ENCODE measurements around the gene BCL2L14.

Gene BCL2L14

GRCh38 chr12:12054993-12055392 lies 15.7 kb upstream of the BCL2L14 start:
- no peak for DNase-seq (ENCODE audit: low read depth)

GRCh38 chr12:12056951-12057350 lies 13.8 kb upstream of the BCL2L14 start:
- no peak for DNase-seq (ENCODE audit: low read depth)

- no peak for DNase-seq (ENCODE audit: low read depth)
These were observed 6.1 kb upstream of the BCL2L14 start for GRCh38 chr12:12064596-12064995.

GRCh38 chr12:12068751-12069150 lies 2.0 kb upstream of the BCL2L14 start:
- no peak for DNase-seq (ENCODE audit: low read depth)

- DNase-seq (ENCODE audit: low read depth): no peak
These were observed 754 bp upstream of the BCL2L14 start for GRCh38 chr12:12069821-12070548.

- no peak for DNase-seq (ENCODE audit: low read depth)
These were observed 1.5 kb downstream of the BCL2L14 start for GRCh38 chr12:12072064-12072760.

GRCh38 chr12:12079291-12079690 lies 8.6 kb downstream of the BCL2L14 start:
- no peak for DNase-seq (ENCODE audit: low read depth)

GRCh38 chr12:12081836-12082497 lies 11.2 kb downstream of the BCL2L14 start:
- DNase-seq (ENCODE audit: low read depth): no peak

- DNase-seq (ENCODE audit: low read depth): no peak
These were observed 12.9 kb downstream of the BCL2L14 start for GRCh38 chr12:12083688-12084087.

- DNase-seq (ENCODE audit: low read depth): no peak
These were observed 15.6 kb downstream of the BCL2L14 start for GRCh38 chr12:12086362-12086761.

- no peak for DNase-seq (ENCODE audit: low read depth)
These were observed 16.4 kb downstream of the BCL2L14 start for GRCh38 chr12:12086973-12087692.

- DNase-seq (ENCODE audit: low read depth): no peak
These were observed 16.9 kb downstream of the BCL2L14 start for GRCh38 chr12:12087693-12088034.

- DNase-seq (ENCODE audit: low read depth): no peak
These were observed 17.4 kb downstream of the BCL2L14 start for GRCh38 chr12:12088147-12088546.

GRCh38 chr12:12088761-12089160 lies 18.0 kb downstream of the BCL2L14 start:
- DNase-seq (ENCODE audit: low read depth): no peak

- DNase-seq (ENCODE audit: low read depth): no peak
These were observed 20.3 kb downstream of the BCL2L14 start for GRCh38 chr12:12091071-12091470.

- DNase-seq (ENCODE audit: low read depth): no peak
These were observed 21.4 kb downstream of the BCL2L14 start for GRCh38 chr12:12091977-12092663.

- no peak for DNase-seq (ENCODE audit: low read depth)
These were observed 23.7 kb downstream of the BCL2L14 start for GRCh38 chr12:12094481-12094880.

- no peak for DNase-seq (ENCODE audit: low read depth)
These were observed 24.3 kb downstream of the BCL2L14 start for GRCh38 chr12:12095021-12095420.

- no peak for DNase-seq (ENCODE audit: low read depth)
These were observed 27.4 kb downstream of the BCL2L14 start for GRCh38 chr12:12097891-12098690.

GRCh38 chr12:12098691-12099015 lies 27.9 kb downstream of the BCL2L14 start:
- DNase-seq (ENCODE audit: low read depth): no peak

GRCh38 chr12:12099102-12099501 lies 28.4 kb downstream of the BCL2L14 start:
- no peak for DNase-seq (ENCODE audit: low read depth)

Data from activated gamma-delta T cell treated with anti-CD3 and anti-CD28 coated beads, Interleukin-2, amount 50 U/mL, for 16 hours (primary cell).